ENCODE data around the gene RPUSD3.

DNA sequence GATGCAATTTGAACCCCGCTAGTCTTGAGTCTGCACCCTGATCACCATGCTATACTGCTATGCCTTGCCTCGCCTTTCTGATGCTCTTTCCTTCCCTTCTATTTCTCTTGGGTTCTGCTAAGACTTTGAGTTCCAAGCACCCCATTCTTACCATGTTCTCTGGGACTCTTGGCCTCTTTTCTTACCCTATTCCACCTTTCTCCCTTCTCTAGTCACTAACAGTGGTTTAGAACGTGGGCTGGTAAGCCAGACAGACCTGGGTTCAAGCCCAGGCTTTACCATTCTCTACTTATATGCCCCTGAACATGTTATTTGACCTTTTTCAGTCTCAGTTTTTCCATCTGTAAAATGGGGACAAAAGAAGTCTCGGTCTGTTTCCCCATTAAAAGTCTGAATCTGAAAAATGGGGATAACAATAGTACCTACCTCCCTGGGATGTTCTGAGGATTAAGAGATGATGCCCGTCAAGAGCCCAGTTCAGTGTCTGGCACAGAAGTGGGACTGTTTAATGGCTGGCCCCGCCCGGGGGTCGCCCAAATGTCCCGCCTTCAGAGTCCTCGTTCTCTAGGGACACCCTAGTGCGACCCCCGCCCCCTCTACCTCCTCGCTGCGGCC, 51.9 kb downstream of the RPUSD3 start:
- no peak for TF ChIP-seq EZH2 (IDR thresholded peaks at IDR 0.05; ENCODE audit: borderline replicate concordance, low read length)
- TF ChIP-seq, protein P1, sequence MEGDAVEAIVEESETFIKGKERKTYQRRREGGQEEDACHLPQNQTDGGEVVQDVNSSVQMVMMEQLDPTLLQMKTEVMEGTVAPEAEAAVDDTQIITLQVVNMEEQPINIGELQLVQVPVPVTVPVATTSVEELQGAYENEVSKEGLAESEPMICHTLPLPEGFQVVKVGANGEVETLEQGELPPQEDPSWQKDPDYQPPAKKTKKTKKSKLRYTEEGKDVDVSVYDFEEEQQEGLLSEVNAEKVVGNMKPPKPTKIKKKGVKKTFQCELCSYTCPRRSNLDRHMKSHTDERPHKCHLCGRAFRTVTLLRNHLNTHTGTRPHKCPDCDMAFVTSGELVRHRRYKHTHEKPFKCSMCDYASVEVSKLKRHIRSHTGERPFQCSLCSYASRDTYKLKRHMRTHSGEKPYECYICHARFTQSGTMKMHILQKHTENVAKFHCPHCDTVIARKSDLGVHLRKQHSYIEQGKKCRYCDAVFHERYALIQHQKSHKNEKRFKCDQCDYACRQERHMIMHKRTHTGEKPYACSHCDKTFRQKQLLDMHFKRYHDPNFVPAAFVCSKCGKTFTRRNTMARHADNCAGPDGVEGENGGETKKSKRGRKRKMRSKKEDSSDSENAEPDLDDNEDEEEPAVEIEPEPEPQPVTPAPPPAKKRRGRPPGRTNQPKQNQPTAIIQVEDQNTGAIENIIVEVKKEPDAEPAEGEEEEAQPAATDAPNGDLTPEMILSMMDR (conservative IDR thresholded peaks at IDR 0.05 in 1 of 2, IDR thresholded peaks at IDR 0.05 in 1 of 2; ENCODE audit: extremely low read depth in 1 of 2, insufficient read depth in 1 of 2, low read depth in 1 of 2, low read length in 2 of 2) = no peak
